Breast epithelium (tissue), 4 donors: Measurements from ENCODE around the gene OAS1. TPM values are rescaled to one million over a fixed set of nuclear protein-coding genes. Genes with fewer than 3 reads are reported as not detected.

Experiments
- DNase-seq, 2 donors: peaks; one replicate each; pipeline ENCODE4 v3.0.0-alpha.2; 2019; ENCODE audit warnings: low spot score in 2 of 2
- H3K27ac ChIP-seq, 2 donors: fragments of 200-600 bp; sonication (generic) in 1 of 2; one replicate each; pipeline ENCODE4 v1.5.1; 2016 to 2019; ENCODE audit warnings: mild to moderate bottlenecking in 1 of 2
- H3K27me3 ChIP-seq, 2 donors: fragments of 200-600 bp; sonication (generic) in 1 of 2; one replicate each; pipeline versions ENCODE4 v1.5.1 to v1.6.0; 2017 to 2019; ENCODE audit warnings: control low read depth in 1 of 2, mild to moderate bottlenecking in 1 of 2
- H3K36me3 ChIP-seq: fragments of 200-600 bp; one replicate; pipeline ENCODE4 v1.5.1; 2019
- H3K4me1 ChIP-seq, 2 donors: fragments of 200-600 bp; sonication (generic); one replicate each; pipeline ENCODE4 v1.5.1; 2016 to 2019; ENCODE audit warnings: control low read depth in 1 of 2
- H3K4me3 ChIP-seq, 3 donors: fragments of 200-600 bp; sonication (generic); 1 replicate in 2 of 3; 2 replicates in 1 of 3; pipeline ENCODE4 v1.5.1; 2016 to 2019; ENCODE audit warnings: mild to moderate bottlenecking in 3 of 3, moderate library complexity in 2 of 3
- H3K9me3 ChIP-seq, 2 donors: fragments of 200-600 bp; sonication (generic) in 1 of 2; one replicate each; pipeline ENCODE4 v1.5.1; 2016 to 2019; ENCODE audit warnings: control low read depth in 1 of 2
- POLR2A ChIP-seq: fragments of 450-650 bp; IDR thresholded peaks from one replicate; pipeline ENCODE4 v1.6.1; 2016; ENCODE audit warnings: antibody characterized with exemption, mild to moderate bottlenecking, moderate library complexity
- POLR2AphosphoS5 ChIP-seq, 3 donors: sonication (generic); formaldehyde crosslinking; IDR thresholded peaks; one replicate each; pipeline ENCODE4 v1.6.1; 2017; ENCODE audit warnings: antibody characterized with exemption in 3 of 3
- intact Hi-C: fragments of 100-400 bp; cut with DNase I; formaldehyde crosslinking; loops from one replicate; pipeline ENCODE4 v1.15.1; 2023; ENCODE audit warnings: low total_unique reads
- total RNA-seq, 3 donors: library from RNA; depleted of rRNA; stranded (reverse); fragments of >200 nt; gene quantifications; one replicate each; pipeline ENCODE4 v1.1.0, GENCODE V29; 2016
- TF ChIP-seq, protein P1 (sequence below), 3 donors: fragments of 450-650 bp; IDR thresholded peaks; one replicate each; pipeline ENCODE4 v1.5.1; 2016 to 2017; ENCODE audit warnings: antibody characterized with exemption in 3 of 3, mild to moderate bottlenecking in 3 of 3, moderate library complexity in 3 of 3

The OAS1 gene
- total RNA-seq, 3 donors from 2014 or later, result 21.4 to 39.4 (median 23.3) TPM

DNA sequence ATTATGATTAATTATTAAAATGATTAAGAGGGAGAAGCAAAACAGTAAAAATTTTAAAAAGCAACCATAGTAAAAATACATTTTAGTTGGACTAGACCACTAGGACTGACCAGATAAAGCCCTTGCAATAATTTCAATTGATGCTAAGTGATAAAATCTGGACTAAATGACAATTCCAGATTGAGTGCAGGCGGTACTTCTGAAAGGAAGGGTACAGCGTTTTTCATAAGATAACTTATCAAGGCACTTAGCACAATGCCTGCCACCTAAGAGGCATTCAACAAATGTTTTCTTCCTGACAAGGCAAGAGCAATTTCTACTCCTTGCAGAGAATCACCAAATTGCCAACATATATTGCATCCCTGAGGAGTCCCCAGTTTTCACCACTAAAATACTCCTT is 37.7 kb upstream of the OAS1 start:
- no peaks in the 10 kb centered on the region for H3K36me3 ChIP-seq
- no peaks in the 10 kb centered on the region for H3K9me3 ChIP-seq
- DNase-seq, result no peak
- intact Hi-C loops, result no loop called here
- TF ChIP-seq, protein P1, sequence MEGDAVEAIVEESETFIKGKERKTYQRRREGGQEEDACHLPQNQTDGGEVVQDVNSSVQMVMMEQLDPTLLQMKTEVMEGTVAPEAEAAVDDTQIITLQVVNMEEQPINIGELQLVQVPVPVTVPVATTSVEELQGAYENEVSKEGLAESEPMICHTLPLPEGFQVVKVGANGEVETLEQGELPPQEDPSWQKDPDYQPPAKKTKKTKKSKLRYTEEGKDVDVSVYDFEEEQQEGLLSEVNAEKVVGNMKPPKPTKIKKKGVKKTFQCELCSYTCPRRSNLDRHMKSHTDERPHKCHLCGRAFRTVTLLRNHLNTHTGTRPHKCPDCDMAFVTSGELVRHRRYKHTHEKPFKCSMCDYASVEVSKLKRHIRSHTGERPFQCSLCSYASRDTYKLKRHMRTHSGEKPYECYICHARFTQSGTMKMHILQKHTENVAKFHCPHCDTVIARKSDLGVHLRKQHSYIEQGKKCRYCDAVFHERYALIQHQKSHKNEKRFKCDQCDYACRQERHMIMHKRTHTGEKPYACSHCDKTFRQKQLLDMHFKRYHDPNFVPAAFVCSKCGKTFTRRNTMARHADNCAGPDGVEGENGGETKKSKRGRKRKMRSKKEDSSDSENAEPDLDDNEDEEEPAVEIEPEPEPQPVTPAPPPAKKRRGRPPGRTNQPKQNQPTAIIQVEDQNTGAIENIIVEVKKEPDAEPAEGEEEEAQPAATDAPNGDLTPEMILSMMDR (IDR thresholded peaks at IDR 0.05), result no peak
- TF ChIP-seq POLR2A (no peak), POLR2AphosphoS5 (IDR thresholded peaks at IDR 0.05) (no peak)
- no peak overlapping the region for H3K27ac ChIP-seq
- no peak overlapping the region for H3K4me3 ChIP-seq
- no peaks in the 10 kb centered on the region for H3K4me1 ChIP-seq
- peaks cover 0 to 23% of the 10 kb centered on the region in 2 donors for H3K27me3 ChIP-seq

DNA sequence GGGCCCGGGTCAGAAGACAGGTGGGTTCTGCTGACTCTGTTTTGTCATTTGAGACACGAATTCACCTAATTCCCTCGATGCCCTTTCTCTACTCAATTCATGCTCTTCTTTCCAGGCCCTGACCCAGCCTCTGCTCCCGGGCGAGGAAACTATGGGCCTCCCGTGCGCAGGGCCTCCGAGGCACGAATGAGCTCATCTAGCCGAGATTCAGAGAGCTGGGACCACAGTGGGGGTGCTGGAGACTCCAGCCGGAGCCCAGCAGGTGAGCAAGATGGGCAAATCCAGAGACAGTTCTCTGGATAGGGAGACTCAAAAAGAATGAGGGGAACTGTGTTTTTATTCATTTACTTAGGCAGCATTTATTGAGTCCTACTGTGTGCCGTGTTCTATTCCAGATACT is 37.0 kb upstream of the OAS1 start:
- Histone ChIP-seq H3K36me3 (no peaks in the 10 kb centered on the region), H3K4me1 (no peaks in the 10 kb centered on the region), H3K9me3 (no peaks in the 10 kb centered on the region), H3K27ac (no peak overlapping the region), H3K4me3 (no peak overlapping the region), H3K27me3 (peaks cover 0 to 29% of the 10 kb centered on the region in 2 donors)
- TF ChIP-seq, protein P1 (IDR thresholded peaks at IDR 0.05), result no peak
- TF ChIP-seq POLR2AphosphoS5 (IDR thresholded peaks at IDR 0.05) (no peak), POLR2A (no peak)
- intact Hi-C loops, result no loop called here
- DNase-seq, result no peak

DNA sequence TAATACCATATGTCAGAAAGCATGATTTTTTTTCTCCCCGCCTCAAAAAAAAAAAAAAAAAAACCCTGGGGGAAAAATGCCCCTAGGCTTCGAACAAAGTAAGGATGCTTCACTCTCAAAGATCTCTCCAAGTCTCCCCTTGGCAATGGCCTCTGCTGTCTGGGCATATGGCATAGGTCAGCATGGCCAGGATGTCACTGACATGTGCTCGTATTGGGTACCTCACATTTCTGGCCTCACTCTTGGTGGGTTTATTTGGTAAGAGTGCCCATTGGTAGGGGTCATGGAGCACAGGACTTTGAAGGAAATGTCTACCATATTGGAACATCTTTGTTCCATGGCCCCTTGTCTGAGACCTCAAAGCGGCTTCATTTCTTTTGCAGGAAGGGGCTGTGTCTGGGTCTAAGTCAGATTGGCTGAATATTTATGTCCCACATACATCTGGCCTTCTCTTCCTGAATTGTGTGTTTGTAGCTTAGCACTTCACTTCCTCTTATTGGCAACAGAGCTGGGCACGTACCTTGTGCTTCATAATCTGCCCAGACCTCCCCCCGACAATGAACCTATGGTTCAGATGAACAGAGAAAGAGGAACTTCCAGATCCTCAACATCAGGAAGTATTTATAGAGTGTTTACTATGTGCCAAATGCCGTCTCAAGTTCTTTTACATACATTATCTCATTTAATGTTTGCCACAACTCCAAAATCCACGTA is 36.3 kb upstream of the OAS1 start:
- no peaks in the 10 kb centered on the region for H3K4me1 ChIP-seq
- no peak for TF ChIP-seq POLR2A
- H3K27ac ChIP-seq, result no peak overlapping the region
- no peak for DNase-seq
- no peaks in the 10 kb centered on the region for H3K9me3 ChIP-seq
- H3K4me3 ChIP-seq, result no peak overlapping the region
- H3K27me3 ChIP-seq, result peaks cover 0 to 34% of the 10 kb centered on the region in 2 donors
- no peaks in the 10 kb centered on the region for H3K36me3 ChIP-seq
- intact Hi-C loops, result no loop called here

DNA sequence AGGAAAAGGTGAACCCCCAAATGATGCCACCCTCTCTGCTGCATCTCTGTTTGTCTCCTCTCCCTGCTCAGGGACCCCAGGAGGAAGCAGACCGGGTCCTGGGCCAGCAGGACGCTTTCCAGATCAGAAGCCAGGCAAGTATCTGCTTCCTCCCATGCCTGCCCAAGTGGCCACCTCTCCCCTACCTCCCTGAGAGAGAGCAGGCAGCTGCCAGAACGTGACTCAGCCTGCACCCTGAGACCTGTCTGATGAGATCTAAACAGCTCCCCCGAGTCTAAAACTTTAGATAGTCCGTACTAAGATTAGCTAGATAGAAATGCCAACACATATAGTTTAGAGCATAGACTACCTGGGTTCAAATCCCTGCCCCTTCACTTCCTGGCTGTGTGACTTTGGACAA is 31.2 kb upstream of the OAS1 start:
- no peak for DNase-seq
- Histone ChIP-seq H3K9me3 (no peaks in the 10 kb centered on the region), H3K4me3 (no peak overlapping the region), H3K27ac (no peak overlapping the region), H3K27me3 (peaks cover 0 to 61% of the 10 kb centered on the region in 2 donors), H3K36me3 (no peaks in the 10 kb centered on the region), H3K4me1 (no peaks in the 10 kb centered on the region)
- intact Hi-C loops, result no loop called here
- TF ChIP-seq POLR2AphosphoS5 (IDR thresholded peaks at IDR 0.05) (no peak), POLR2A (no peak)
- TF ChIP-seq, protein P1 (IDR thresholded peaks at IDR 0.05), result no peak

DNA sequence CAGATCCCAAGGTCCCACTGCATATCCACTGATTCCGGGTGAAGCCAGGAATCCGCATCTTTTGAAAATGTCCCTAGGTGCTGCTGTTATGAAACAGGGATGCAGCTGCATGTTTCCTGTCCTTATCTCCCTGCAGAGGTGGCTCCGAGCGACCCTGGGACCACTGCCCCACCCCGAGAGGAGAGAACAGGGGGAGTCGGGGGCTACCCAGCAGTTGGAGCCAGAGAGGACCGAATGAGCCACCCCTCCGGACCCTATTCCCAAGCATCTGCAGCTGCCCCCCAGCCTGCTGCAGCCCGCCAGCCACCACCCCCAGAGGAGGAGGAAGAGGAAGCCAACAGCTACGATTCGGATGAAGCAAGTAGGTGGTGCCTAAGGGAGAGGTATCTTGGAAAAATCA is 30.3 kb upstream of the OAS1 start:
- Histone ChIP-seq H3K36me3 (no peaks in the 10 kb centered on the region), H3K4me1 (no peaks in the 10 kb centered on the region), H3K9me3 (no peaks in the 10 kb centered on the region), H3K4me3 (no peak overlapping the region), H3K27ac (no peak overlapping the region), H3K27me3 (peaks cover 0 to 65% of the 10 kb centered on the region in 2 donors)
- DNase-seq, result no peak
- TF ChIP-seq POLR2AphosphoS5 (IDR thresholded peaks at IDR 0.05) (no peak), POLR2A (no peak)
- TF ChIP-seq, protein P1 (IDR thresholded peaks at IDR 0.05), result no peak
- intact Hi-C loops, result no loop called here
